ENCODE results near the gene DPP10. TPM values are rescaled to one million over a fixed set of nuclear protein-coding genes. Genes with fewer than 3 reads are reported as not detected.

DPP10 gene
- total RNA-seq, 1 donor from 2014 or later, result 2.1 TPM

GRCh38 chr2:114810092-114810491, 367.7 kb downstream of the DPP10 start:
- H3K36me3 Mint-ChIP-seq (ENCODE audit: low read depth), result no peaks in the 10 kb centered on the region
- H3K27me3 Mint-ChIP-seq (ENCODE audit: low read depth), result no peaks in the 10 kb centered on the region
- DNase-seq (ENCODE audit: low read depth, low spot score), result no peak
- H3K4me3 Mint-ChIP-seq, result no peak overlapping the region
- H3K9me3 Mint-ChIP-seq, result peaks cover 5% of the 10 kb centered on the region
- H3K27ac Mint-ChIP-seq (ENCODE audit: unreplicated experiment), result no peak overlapping the region
- no peak for TF ChIP-seq CTCF (conservative IDR thresholded peaks at IDR 0.05)
- H3K4me1 Mint-ChIP-seq, result peaks cover 6% of the 10 kb centered on the region

GRCh38 chr2:114812261-114812660, 369.8 kb downstream of the DPP10 start:
- no peak for DNase-seq (ENCODE audit: low read depth, low spot score)
- H3K27ac Mint-ChIP-seq (ENCODE audit: unreplicated experiment), result no peak overlapping the region
- H3K4me3 Mint-ChIP-seq, result no peak overlapping the region
- peaks cover 4% of the 10 kb centered on the region for H3K4me1 Mint-ChIP-seq
- H3K9me3 Mint-ChIP-seq, result no peaks in the 10 kb centered on the region
- no peaks in the 10 kb centered on the region for H3K36me3 Mint-ChIP-seq (ENCODE audit: low read depth)
- no peak for TF ChIP-seq CTCF (conservative IDR thresholded peaks at IDR 0.05)
- H3K27me3 Mint-ChIP-seq (ENCODE audit: low read depth), result no peaks in the 10 kb centered on the region

GRCh38 chr2:114814355-114814754, 371.9 kb downstream of the DPP10 start:
- Mint-ChIP-seq H3K4me1 (peaks cover 4% of the 10 kb centered on the region), H3K27me3 (ENCODE audit: low read depth) (no peaks in the 10 kb centered on the region), H3K27ac (ENCODE audit: unreplicated experiment) (no peak overlapping the region), H3K9me3 (no peaks in the 10 kb centered on the region), H3K4me3 (no peak overlapping the region), H3K36me3 (ENCODE audit: low read depth) (no peaks in the 10 kb centered on the region)
- TF ChIP-seq CTCF (conservative IDR thresholded peaks at IDR 0.05), result no peak
- no peak for DNase-seq (ENCODE audit: low read depth, low spot score)

GRCh38 chr2:114821055-114821454, 378.6 kb downstream of the DPP10 start:
- no peak overlapping the region for H3K4me3 Mint-ChIP-seq
- peaks cover 8% of the 10 kb centered on the region for H3K9me3 Mint-ChIP-seq
- H3K4me1 Mint-ChIP-seq, result peaks cover 6% of the 10 kb centered on the region
- no peaks in the 10 kb centered on the region for H3K27me3 Mint-ChIP-seq (ENCODE audit: low read depth)
- DNase-seq (ENCODE audit: low read depth, low spot score), result no peak
- H3K27ac Mint-ChIP-seq (ENCODE audit: unreplicated experiment), result no peak overlapping the region
- TF ChIP-seq CTCF (conservative IDR thresholded peaks at IDR 0.05), result no peak
- H3K36me3 Mint-ChIP-seq (ENCODE audit: low read depth), result peaks cover 4% of the 10 kb centered on the region

- H3K4me3 Mint-ChIP-seq, result peak overlapping the region; percentile 3
- peaks cover 3% of the 10 kb centered on the region for H3K27me3 Mint-ChIP-seq (ENCODE audit: low read depth)
- no peak for TF ChIP-seq CTCF (conservative IDR thresholded peaks at IDR 0.05)
- H3K36me3 Mint-ChIP-seq (ENCODE audit: low read depth), result no peaks in the 10 kb centered on the region
- H3K27ac Mint-ChIP-seq (ENCODE audit: unreplicated experiment), result no peak overlapping the region
- peaks cover 18% of the 10 kb centered on the region for H3K4me1 Mint-ChIP-seq
- no peaks in the 10 kb centered on the region for H3K9me3 Mint-ChIP-seq
- DNase-seq (ENCODE audit: low read depth, low spot score), result no peak
Observed at GRCh38 chr2:114843963-114844362, 401.5 kb downstream of the DPP10 start.

- Mint-ChIP-seq H3K27me3 (ENCODE audit: low read depth) (no peaks in the 10 kb centered on the region), H3K36me3 (ENCODE audit: low read depth) (no peaks in the 10 kb centered on the region), H3K4me3 (no peak overlapping the region), H3K9me3 (no peaks in the 10 kb centered on the region), H3K27ac (ENCODE audit: unreplicated experiment) (no peak overlapping the region), H3K4me1 (no peaks in the 10 kb centered on the region)
- DNase-seq (ENCODE audit: low read depth, low spot score), result no peak
- TF ChIP-seq CTCF (conservative IDR thresholded peaks at IDR 0.05), result no peak
Observed at GRCh38 chr2:114857196-114857595, 414.8 kb downstream of the DPP10 start.
